ENCODE results near the gene STOML1.

The STOML1 gene

GRCh38 chr15:74037171-74038117 is 45.3 kb upstream of the STOML1 start:
- no peak for TF ChIP-seq CTCF (IDR thresholded peaks at IDR 0.05; ENCODE audit: insufficient read depth, low read depth, low read length, missing control alignments)
- no peak for DNase-seq (ENCODE audit: low read depth)
- H3K4me3 ChIP-seq (ENCODE audit: low read length) = no peak overlapping the region

- H3K4me3 ChIP-seq (ENCODE audit: low read length) = no peak overlapping the region
- DNase-seq (ENCODE audit: low read depth) = peak; percentile 56
- TF ChIP-seq CTCF (IDR thresholded peaks at IDR 0.05; ENCODE audit: insufficient read depth, low read depth, low read length, missing control alignments) = peak; percentile 69
These were observed 44.4 kb upstream of the STOML1 start for GRCh38 chr15:74036271-74037170.

- DNase-seq (ENCODE audit: low read depth) = no peak
- no peak overlapping the region for H3K4me3 ChIP-seq (ENCODE audit: low read length)
- no peak for TF ChIP-seq CTCF (IDR thresholded peaks at IDR 0.05; ENCODE audit: insufficient read depth, low read depth, low read length, missing control alignments)
These were observed 43.3 kb upstream of the STOML1 start for GRCh38 chr15:74035121-74036017.

- no peak for DNase-seq (ENCODE audit: low read depth)
- TF ChIP-seq CTCF (IDR thresholded peaks at IDR 0.05; ENCODE audit: insufficient read depth, low read depth, low read length, missing control alignments) = no peak
- no peak overlapping the region for H3K4me3 ChIP-seq (ENCODE audit: low read length)
These were observed 42.2 kb upstream of the STOML1 start for GRCh38 chr15:74034206-74034755.

GRCh38 chr15:74032606-74033561 is 40.8 kb upstream of the STOML1 start:
- TF ChIP-seq CTCF (IDR thresholded peaks at IDR 0.05; ENCODE audit: insufficient read depth, low read depth, low read length, missing control alignments) = no peak
- DNase-seq (ENCODE audit: low read depth) = no peak
- H3K4me3 ChIP-seq (ENCODE audit: low read length) = no peak overlapping the region
